Measurements from ENCODE around the gene VAC14.

Gene VAC14

DNA sequence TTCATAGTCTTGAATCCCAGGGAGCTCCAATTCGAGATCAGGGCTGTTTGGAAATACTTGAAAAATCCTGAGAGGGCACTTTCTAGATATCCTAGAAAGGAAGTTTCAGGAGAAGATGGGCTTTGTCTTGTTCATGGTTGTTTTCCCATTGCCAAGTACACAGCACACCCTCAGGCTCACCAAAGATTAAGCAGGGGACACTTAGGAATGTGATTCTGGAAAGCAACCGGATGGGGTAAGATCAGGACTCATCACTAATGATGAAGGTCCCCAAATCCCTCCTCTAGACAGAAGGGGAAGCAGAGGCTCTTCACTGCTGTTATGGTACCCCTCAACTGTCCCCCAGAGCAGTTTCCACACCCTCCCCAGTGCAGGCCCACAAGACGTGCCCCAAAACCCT, 40.7 kb downstream of the VAC14 start:
- peak; percentile 24 for DNase-seq

DNA sequence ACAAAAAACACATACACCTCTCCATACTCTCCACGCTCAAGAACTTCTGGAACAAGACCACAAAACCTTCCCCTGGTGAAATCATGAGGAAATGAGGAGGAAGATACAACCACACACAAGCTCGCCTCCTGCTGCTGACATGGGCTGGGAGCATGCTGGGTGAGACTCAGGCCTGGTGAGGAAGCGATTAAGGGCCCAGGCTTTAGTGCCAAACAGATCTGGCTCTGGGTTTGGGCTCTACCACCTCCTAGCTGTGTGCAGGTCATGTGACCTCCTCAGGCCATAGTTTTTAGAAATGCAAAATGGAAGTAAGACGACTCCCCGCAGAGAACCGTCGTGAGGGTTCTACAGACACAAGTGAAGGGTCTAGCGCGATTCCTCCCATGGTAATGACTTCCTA, 41.3 kb downstream of the VAC14 start:
- no peak for DNase-seq

DNA sequence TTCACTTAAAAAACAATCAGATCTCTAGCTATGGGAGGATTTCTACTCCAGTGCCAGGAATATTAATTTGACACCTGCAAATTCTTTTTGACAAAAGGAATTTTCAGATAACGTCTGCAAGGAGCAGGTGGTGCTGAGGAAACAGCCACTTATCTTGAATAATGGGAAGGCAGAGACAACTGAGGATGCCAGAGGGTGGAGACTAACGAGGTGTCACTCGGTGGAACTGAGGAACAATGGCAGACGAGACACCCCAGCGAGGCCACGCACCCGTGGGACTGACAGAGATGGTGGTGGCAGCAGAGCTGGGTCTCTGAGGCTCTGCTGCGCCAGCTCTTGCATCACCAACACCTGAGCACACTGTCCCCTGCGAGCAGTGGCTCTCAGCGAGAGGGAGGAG, 42.2 kb downstream of the VAC14 start:
- no peak for DNase-seq

DNA sequence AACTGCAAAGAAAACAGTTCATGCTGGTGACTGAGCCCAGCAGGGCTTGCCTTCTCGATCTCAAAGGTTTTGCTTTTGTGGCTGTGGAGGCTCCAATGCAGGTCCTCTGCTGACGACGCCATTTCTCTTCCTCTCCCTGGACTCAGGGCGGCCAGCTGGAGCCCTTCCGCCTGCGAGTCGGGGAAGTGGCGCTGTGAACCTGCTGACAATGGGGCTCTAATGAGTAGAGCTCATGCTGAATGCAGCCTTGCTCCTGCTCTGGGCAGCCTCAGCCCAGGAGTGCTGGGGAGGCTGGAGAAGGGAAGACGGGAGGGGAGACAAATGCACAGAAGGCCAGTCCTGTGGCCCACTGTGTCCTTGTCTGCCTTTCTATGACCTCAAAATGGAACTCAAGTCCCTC, 43.8 kb downstream of the VAC14 start:
- no peak for DNase-seq

DNA sequence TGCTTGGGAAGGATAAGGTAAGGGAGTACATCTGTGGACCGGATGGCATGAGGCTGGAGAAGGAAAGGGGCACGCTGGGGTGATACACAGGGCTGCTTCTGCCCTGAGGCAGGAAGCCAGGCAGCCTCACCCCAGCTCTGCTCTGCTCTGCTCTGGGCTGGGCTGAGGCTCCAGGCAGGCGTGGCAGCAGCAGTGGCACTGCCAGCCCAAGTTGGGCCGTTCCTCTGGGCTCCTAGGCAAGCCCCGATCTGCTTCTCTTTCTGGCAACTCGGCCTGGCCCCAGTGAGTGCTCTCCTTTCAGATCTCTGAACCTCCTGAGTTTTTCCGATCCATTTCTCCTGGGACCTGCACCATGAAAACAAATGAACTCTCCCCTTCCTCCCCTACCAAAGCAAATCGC, 44.9 kb downstream of the VAC14 start:
- no peak for DNase-seq

DNA sequence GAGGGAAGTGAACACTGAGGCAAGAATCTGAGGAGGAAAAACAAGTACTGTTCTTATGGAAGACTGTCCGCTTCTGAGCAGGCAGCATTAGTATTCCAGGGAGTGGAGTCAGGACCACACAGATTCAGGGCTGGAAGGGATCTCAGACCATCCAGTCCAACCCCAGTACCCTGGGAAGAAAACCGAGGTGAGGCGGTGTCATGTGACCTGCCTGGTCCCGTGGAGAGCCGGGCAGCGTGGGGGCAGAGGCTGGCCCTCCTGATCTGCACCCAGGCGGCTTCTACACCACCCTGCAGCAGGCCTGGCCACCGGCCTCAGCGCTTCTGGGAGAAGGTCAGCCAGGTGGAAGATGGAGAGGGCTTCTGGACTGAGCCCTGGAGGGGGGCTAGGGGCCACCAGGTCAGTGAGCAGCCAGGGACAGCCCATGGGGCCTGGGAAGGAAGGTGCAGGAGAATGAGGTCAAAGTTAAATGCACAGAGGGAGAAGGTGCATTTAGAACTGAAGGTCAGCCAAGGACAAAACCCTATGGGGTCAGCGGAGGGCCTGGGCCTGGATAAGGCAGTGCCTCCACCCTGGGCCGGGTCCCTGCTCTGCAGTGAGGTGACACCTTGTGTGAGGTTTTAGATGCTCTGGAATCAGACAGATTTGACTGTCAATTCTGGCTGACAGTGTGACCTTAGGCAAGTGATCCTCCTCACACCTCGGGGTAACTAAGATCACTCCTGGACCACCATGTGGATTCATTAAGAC, 45.9 kb downstream of the VAC14 start:
- no peak for DNase-seq

DNA sequence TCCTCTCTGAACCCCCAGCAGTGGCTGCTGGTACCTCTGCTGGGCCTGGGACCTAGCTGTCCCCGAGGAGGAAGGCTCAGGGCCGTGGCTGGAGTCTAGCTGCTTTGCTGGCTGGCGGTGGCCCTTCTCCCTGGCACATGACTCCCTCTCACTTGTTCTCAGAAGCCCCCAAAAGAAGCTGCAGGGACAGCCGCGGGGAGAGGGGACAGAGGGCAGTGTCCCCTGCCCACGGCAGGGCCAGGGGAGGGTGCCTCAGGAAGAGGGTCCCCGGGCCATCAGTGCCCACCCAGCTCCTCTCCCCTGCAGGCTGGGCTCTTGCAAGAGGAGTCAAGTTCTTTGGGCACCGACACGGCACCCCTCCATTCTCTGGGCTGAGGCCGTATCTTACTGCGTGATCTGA, 46.6 kb downstream of the VAC14 start:
- no peak for DNase-seq

DNA sequence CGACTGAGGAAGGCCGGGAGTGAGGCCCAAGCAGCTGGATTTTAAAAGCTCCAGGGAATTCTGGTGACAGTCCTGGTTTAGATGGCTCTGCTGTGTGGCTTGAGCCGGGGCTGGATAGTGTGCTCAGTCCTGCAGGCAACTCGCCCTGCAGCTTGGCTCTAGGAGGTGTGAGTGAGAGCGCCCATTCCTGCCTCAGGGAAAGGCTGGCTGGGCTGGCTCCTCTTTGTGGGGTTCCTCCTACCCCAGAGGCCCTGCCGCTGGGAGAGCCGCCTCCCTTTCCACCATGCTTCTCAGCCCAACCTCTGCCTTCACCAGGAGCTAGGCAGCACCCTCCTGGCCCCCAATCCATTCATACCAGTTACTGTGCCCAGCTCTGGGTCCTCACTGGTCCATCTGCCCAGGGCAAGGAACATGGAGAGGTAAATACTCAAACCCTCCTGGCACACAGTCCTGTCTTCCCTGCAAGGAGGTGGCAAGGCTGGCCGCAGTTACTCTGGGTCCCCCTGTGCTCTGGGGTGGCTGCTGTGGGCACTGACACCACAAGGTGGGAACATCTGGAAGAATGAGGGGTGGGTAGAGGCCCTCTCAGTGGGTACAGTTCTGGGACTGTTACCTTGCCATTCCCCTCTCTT, 47.1 kb downstream of the VAC14 start:
- DNase-seq, result no peak

DNA sequence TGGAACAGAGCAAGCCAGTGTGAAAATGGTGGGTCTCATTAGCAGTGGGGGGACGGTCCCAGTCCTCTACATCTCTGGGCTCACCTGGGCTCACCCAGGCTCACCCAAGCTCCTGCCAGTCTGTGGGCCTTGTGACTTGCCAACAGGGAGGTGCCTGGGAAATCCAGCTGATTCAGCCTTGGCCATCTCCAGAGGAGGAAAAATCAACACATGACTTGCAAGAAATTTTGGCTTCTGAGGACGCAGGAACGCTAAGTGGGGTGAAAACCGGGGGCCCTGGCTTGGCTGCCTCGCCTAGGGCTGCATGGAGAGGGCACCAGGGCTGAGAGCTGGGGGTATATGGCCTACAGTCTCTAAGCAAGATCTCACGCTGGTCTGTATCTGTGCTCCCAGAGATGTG, 47.7 kb downstream of the VAC14 start:
- DNase-seq, result no peak

DNA sequence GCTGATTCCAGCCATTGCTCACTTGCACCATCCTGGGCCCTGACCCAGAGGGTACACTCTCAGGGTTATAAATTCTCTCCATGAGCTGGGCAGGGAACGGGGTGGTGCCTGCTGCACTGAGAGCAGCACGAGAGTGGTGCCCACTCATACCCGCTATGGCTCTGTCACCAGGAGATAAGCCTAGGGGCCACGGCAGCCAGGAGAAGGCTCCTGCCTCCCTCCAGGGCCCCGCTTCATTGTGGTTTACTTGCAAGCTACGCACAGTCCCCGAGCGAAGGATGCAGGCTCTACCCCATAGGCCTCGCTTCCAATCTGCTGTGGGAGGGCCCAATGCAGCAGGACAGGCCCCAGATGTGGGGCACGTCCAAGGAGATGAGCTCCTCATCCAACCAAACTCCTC, 48.5 kb downstream of the VAC14 start:
- DNase-seq, result no peak

DNA sequence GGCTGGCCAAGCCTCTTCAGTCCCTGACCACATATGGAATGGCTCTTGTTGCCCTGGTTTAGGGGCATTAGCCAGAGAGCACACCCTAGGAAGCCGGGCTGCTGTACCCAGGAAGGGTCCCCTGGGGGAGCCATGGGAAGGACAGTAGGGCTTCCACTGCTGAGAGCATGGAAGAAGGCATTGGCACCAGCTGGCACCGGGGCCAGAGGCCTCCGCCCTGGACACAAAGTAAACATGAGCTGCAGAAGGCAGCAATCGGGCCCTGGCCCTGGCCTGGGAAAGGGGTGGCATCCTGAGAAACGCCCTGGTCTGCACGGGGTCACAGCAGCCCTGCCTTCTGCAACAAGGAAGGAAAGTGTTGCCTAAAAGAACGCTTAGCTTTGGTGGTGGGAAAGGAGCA, 49.4 kb downstream of the VAC14 start:
- DNase-seq, result no peak

DNA sequence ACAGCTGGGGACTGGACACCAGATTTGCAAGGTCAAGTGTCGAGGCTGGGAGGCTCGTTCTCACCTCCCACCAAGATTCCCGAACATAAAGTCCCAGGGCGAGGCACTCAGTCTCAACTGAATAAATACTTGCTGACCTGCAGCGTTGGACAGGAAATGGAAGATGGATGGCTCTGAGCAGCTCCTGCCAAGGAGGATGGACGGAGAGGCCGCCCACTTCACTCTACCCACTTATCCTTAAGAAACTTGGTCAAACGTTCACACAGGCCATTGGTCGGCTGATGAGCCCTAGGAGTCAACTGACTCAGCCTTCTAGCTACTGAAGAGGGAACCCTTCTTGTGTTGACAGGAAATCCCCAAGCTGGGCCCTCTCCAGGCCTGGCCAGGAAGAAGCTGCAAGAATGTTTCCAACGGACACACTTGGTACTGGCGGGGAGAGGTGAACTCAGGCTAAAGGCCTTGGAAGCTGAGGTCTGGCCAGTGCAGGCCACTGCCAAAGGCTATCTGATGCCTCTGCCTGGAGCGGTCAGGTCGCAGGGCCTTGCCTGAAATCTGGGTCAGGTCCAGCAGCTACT, 50.0 kb downstream of the VAC14 start:
- peak; percentile 63 for DNase-seq

DNA sequence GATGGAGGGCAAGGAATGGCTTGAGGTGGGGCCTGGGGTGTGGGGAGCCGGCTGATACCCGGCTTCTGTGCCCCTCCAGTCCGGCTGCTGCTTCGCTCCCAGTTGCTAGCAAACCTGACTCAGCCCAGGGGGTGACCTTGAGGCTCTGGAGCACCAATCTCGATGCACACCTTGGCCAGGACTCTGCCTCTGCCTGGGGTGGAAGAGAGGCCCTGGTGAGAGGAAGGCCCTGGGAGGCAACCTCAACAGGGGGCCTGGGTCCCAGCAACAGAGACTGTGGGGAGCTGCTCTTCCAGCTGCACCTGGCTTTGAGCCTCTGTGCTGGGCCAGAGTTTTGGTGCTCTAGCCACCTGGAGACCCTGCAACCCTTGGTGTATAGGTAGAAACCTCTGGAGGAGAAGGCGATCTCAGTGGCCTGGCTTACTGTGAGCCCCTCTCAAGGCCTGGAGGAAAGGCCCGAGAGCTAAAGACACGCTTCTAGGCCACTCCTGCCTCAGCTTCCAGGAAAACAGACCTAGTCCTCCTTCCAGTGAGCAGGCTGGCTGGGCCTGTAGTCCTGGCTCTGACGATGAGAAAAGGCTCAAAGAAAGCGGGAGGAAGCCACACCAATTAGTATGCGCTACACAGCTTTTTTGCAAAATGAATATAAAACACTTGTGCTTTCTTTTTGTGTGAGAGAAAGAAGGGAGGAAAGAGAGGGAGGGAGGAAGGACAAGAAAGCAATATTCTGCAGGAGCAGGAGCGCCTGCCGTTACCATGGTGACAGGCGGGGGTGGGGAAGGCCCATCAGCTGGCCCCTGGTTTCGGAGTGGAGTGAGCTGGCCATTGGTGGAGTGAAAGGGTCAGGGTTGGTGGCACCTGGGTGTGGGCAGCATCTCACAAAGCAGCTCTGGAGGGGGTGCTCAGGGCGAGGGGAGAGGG, 51.0 kb downstream of the VAC14 start:
- DNase-seq, result no peak

DNA sequence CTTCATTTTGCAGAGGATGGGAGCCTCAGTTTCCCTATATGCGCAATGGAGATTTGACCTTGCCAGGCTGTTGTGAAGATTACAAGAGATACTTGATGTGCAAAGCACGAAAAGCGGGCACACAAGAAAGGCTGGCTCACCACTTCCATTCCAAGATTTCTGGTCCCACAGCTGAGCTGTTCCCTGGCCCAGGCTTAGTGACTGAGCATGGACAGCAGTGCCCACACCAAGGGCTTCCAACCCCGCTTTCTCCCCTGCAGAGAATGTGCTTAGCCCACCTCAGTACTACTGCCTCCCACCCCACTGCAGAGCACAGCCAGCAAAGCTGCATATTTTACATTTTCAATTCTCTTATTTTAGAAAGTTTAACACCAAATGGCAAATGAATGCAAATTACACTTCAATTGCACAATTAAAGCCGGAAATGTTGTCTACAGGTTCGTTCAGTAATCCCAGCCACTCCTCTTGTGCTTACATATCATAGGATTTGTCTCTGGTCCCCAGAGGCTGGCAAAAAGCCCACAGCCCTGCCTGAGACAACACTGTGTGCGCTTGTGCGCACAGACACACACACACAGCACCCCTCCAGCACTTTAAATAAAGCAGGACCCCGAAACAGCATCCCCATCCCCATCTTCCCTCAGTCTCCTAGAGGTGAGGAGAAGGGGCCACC, 51.8 kb downstream of the VAC14 start:
- DNase-seq, result no peak

DNA sequence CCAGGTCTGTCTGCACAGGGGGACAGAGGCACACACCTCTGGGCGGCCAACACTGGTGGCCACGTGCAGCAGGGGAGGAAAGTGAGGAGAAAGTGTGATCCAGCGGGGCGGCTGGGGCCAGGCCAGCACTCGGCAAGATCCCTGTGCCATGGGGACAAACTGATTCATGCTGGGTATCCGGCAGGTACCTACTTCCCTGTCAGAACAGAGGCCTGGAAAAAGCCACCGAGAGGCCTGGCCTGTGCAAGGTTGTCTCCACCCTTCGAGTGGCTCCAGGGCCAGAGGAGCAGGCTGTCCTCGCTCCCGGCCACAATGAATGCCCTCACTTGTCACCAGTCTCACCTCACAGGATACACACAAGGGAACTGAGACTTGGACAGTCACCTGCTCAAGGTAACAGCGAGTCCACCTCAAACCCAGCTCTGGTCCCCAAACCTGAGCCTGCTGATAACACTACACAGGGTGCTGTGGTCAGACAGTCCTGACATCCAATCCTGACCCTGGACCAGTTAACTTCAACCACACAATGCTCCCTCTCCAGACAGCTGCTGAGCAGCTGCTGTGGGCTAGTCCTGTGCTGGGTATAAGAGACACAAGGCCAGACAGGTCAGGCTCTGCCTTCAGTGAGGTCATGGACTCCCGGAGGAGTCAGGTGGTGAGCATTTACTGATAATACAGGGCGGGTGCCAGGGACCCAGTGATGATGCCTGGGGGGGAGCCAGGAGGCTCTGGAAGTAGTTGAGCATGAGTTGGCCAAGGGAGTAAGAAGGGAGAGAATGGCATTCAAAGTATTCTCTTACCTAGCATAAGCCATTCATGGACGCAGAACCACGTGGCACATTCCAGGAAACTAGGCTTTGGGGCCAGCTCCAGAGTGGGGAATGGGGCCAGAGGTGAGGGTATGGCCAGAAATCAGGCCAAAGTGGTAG, 53.0 kb downstream of the VAC14 start:
- no peak for DNase-seq

DNA sequence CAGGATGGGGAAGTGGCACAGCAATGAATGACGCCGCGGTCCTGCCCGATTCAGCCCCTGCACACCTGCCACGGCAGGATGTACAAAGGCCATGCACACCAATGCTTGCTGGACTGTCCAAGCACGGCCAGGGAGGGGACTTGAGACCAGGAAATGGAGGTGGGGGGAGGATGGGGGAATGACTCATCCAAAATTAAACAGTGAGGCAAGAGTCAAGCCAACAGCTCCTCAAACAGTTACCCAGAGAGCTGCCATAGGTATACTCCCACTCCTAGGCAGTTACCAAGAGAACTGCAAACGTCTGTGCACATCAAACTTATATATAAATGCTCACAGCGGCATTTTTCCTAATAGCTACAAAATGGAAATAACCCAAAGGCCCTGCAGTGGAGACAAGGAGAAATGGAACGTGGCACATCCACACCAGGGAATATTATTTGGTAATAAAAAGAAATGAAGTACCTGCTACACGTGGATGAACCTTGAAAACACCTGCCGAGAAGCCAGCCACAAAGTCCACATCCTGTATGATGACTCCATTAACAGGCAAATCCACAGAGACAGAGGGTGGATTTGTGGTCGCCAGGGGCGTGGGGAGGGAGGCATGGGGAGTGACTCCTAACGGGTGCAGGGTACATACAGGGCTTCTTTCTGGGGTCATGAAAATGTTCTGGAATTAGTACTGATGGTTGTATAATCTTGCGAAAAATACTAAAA, 54.1 kb downstream of the VAC14 start:
- DNase-seq, result peak; percentile 70

DNA sequence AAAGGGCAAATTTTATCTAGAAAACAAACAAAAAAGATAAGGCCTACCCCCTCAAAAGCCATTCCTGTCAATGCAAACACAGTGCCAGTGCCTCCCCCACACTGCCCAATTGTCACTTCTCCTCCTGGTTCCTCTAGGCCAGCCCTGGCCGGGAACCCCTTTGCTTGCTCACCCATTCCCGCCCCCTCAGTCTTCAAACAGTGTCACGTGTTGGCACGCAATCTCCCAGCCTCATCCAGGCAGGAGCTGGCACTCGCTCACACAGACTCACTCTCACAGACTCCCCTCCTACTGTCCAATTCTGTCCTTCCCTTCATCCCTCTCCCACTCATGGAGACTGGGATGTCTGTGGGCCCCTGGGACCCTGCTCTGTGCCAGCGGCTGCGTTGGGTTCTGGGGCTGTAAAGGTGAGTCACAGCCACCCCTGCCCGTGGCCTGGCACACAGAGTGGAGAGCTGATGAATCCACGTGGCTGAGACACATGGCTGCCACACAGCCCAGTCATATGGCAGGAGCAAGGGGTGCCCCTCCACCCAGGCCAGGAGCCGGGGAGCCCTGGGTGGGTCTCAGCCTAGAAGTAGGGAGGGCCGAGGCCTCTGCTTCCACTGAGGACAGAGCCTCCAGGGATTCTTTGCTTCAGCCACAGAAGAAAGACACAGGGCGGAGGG, 54.8 kb downstream of the VAC14 start:
- DNase-seq, result peak; percentile 48

DNA sequence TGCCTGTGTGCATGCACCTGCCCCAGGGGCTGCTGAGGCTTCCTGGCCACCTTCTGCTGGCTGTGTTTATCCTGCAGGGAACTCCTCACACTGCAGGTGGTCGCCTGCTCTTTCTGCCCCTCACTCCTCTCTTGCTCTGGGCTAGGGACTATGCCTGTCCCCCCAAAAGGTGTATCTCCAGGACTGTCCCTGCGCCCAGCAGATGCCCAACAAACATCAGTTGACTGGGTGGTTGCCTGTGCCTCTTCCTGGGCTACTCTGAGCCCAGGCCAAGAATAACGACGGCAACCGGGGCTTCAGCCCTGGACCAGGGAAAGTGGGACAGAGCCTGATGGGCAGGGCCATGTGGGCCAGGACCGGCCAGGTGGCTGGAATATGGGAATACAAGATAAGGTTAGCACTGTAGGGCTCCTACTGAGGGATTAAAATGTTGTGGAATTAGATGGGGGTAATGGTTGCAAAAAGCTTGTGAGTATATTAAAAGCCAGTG, 55.4 kb downstream of the VAC14 start:
- no peak for DNase-seq

DNA sequence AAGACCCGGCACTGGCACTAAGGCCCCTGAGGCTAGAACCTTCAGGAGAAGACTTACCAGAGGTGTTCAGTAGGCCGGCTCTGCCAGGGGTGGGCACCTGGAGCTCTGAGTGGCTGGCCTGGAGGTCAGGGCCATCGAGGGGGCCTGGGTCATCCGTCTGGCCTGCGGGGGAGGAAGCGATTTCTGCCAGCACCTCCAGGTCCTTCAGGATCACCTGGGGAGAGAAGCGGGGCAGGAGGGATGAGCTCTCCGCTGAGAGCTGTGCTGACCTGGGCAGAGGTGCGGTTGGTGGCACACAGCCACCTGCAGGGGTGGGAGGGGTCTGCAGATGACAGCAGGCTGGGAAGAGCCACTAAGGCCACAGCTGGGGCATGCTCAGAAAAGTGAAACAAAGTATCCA, 56.6 kb downstream of the VAC14 start:
- DNase-seq, result no peak

DNA sequence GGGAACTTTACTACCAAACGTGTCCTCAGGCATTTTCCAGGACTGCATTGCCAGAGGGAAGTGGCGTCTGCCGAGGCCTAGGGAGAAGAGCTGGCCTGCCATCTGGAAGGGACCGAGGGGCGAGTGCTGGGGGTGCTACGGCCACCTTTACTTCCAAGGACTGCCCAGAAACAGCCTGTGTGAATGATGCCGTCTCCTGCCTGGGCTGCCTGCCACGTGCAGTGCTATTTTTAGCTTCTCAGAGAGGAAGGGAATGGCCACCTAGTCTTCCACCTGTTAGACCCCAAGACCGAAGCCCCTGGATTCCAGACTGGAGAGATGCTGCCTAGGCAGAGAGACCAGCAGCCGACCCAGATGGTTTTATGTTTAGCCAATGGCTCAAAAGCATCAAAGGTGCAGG, 57.2 kb downstream of the VAC14 start:
- DNase-seq, result no peak

All from fibroblast of skin of abdomen (primary cell).